ENCODE measurements around the gene SYNE1. TPM values are rescaled to one million over a fixed set of nuclear protein-coding genes. Genes with fewer than 3 reads are reported as not detected.

SYNE1 gene
- polyA plus RNA-seq, 1 donor from 2014 or later: 38.5 TPM

GRCh38 chr6:152452639-152453038, 184.5 kb downstream of the SYNE1 start:
- Histone ChIP-seq H4K20me1 (ENCODE audit: insufficient read depth) (no peaks in the 10 kb centered on the region), H3K79me2 (replicated peaks; ENCODE audit: insufficient read depth, low read length) (no peaks in the 10 kb centered on the region), H3K36me3 (ENCODE audit: insufficient read depth, low read length) (no peaks in the 10 kb centered on the region), H3K9me3 (ENCODE audit: low read length) (no peaks in the 10 kb centered on the region), H3K4me2 (ENCODE audit: low read length) (no peak overlapping the region), H3K9me2 (ENCODE audit: insufficient read depth, low read length) (no peaks in the 10 kb centered on the region), H3K4me3 (ENCODE audit: low read length) (no peak overlapping the region), H3F3A (ENCODE audit: insufficient read depth, low read length, poor library complexity, severe bottlenecking) (no peaks in the 10 kb centered on the region), H3K9ac (ENCODE audit: low read length) (no peak overlapping the region), H2AFZ (ENCODE audit: low read depth, low read length) (no peak overlapping the region), H3K27me3 (ENCODE audit: insufficient read depth, low read depth, low read length) (no peaks in the 10 kb centered on the region), H3K27ac (ENCODE audit: low read length) (no peak overlapping the region)
- TF ChIP-seq EZH2 (IDR thresholded peaks at IDR 0.05; ENCODE audit: borderline replicate concordance, insufficient read depth, low read length, poor library complexity, severe bottlenecking) (no peak), REST (IDR thresholded peaks at IDR 0.05; ENCODE audit: borderline replicate concordance) (no peak), TAF1 (IDR thresholded peaks at IDR 0.05; ENCODE audit: low read depth) (no peak), EP300 (conservative IDR thresholded peaks at IDR 0.05; ENCODE audit: poor library complexity, severe bottlenecking) (no peak), POLR2AphosphoS5 (IDR thresholded peaks at IDR 0.05) (no peak), CTCF (IDR thresholded peaks at IDR 0.05; ENCODE audit: poor library complexity, severe bottlenecking) (no peak), MXI1 (conservative IDR thresholded peaks at IDR 0.05; ENCODE audit: poor library complexity, severe bottlenecking) (no peak), SMC3 (conservative IDR thresholded peaks at IDR 0.05; ENCODE audit: poor library complexity) (no peak), RAD21 (conservative IDR thresholded peaks at IDR 0.05) (no peak)

- Histone ChIP-seq H2AFZ (ENCODE audit: low read depth, low read length) (no peak overlapping the region), H3K79me2 (replicated peaks; ENCODE audit: insufficient read depth, low read length) (no peaks in the 10 kb centered on the region), H3K9me2 (ENCODE audit: insufficient read depth, low read length) (no peaks in the 10 kb centered on the region), H3K4me2 (ENCODE audit: low read length) (no peak overlapping the region), H3K4me3 (ENCODE audit: low read length) (no peak overlapping the region), H3K36me3 (ENCODE audit: insufficient read depth, low read length) (no peaks in the 10 kb centered on the region), H3K9me3 (ENCODE audit: low read length) (no peaks in the 10 kb centered on the region), H3F3A (ENCODE audit: insufficient read depth, low read length, poor library complexity, severe bottlenecking) (no peaks in the 10 kb centered on the region), H3K27me3 (ENCODE audit: insufficient read depth, low read depth, low read length) (no peaks in the 10 kb centered on the region), H3K27ac (ENCODE audit: low read length) (no peak overlapping the region), H3K9ac (ENCODE audit: low read length) (no peak overlapping the region), H4K20me1 (ENCODE audit: insufficient read depth) (no peaks in the 10 kb centered on the region)
- TF ChIP-seq SMC3 (conservative IDR thresholded peaks at IDR 0.05; ENCODE audit: poor library complexity) (no peak), MXI1 (conservative IDR thresholded peaks at IDR 0.05; ENCODE audit: poor library complexity, severe bottlenecking) (no peak), CTCF (IDR thresholded peaks at IDR 0.05; ENCODE audit: poor library complexity, severe bottlenecking) (no peak), REST (IDR thresholded peaks at IDR 0.05; ENCODE audit: borderline replicate concordance) (no peak)
Measured at GRCh38 chr6:152450519-152450918, 186.6 kb downstream of the SYNE1 start.
